Measurements from ENCODE around the gene PARD3. TPM values are rescaled to one million over a fixed set of nuclear protein-coding genes. Genes with fewer than 3 reads are reported as not detected.

The PARD3 gene
- total RNA-seq, 3 donors from 2014 or later (not counting 1 experiment from before 2014, with no cell fraction given): 0.14 to 0.49 (median 0.38) TPM

DNA sequence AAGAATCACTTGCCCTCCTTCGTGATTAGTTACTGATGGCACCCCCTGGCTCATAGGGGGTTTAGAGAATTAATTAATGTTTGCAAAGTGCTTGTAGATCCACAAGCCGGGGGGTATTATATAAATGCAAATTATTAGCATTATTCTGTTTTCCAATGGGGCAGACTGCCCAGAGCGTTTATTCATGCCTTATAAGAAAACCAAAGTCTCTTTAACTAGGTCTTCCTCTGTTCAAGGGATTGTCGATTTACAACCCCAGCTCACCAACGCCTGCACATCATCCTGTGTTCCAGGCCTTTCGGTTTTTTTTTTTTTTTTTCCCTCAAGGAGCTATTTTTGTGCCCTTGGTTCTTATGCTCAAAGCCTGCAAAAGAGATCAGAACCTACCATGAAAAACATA lies 630.7 kb downstream of the PARD3 start:
- no peaks in the 10 kb centered on the region for H3K36me3 Mint-ChIP-seq
- H3K9me3 Mint-ChIP-seq: no peaks in the 10 kb centered on the region
- Histone ChIP-seq H3K36me3 (ENCODE audit: control insufficient read depth, insufficient read depth, low read length) (no peaks in the 10 kb centered on the region), H3K4me3 (ENCODE audit: low read length) (no peak overlapping the region), H3K4me1 (ENCODE audit: control insufficient read depth, insufficient read depth, low read length) (no peaks in the 10 kb centered on the region), H3K27me3 (ENCODE audit: control insufficient read depth, insufficient read depth, low read length) (no peaks in the 10 kb centered on the region), H3K9me3 (ENCODE audit: control insufficient read depth, insufficient read depth, low read length) (no peaks in the 10 kb centered on the region), H3K27ac (ENCODE audit: low read length) (no peak overlapping the region)
- peaks cover 7 to 22% of the 10 kb centered on the region in 2 donors for H3K27me3 Mint-ChIP-seq (ENCODE audit: low read depth in 2 of 2)
- H3K4me3 Mint-ChIP-seq: no peak overlapping the region
- DNase-seq (no peak), ATAC-seq (no peak)
- H3K4me1 Mint-ChIP-seq: no peaks in the 10 kb centered on the region
- TF ChIP-seq, protein P1, sequence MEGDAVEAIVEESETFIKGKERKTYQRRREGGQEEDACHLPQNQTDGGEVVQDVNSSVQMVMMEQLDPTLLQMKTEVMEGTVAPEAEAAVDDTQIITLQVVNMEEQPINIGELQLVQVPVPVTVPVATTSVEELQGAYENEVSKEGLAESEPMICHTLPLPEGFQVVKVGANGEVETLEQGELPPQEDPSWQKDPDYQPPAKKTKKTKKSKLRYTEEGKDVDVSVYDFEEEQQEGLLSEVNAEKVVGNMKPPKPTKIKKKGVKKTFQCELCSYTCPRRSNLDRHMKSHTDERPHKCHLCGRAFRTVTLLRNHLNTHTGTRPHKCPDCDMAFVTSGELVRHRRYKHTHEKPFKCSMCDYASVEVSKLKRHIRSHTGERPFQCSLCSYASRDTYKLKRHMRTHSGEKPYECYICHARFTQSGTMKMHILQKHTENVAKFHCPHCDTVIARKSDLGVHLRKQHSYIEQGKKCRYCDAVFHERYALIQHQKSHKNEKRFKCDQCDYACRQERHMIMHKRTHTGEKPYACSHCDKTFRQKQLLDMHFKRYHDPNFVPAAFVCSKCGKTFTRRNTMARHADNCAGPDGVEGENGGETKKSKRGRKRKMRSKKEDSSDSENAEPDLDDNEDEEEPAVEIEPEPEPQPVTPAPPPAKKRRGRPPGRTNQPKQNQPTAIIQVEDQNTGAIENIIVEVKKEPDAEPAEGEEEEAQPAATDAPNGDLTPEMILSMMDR (IDR thresholded peaks at IDR 0.05): no peak
- intact Hi-C loops (cut with micrococcal nuclease): no loop called here
- H3K27ac Mint-ChIP-seq: no peak overlapping the region
- WGBS (ENCODE audit: insufficient coverage): 79% methylated on average over 5 of the region's 6 CpGs

DNA sequence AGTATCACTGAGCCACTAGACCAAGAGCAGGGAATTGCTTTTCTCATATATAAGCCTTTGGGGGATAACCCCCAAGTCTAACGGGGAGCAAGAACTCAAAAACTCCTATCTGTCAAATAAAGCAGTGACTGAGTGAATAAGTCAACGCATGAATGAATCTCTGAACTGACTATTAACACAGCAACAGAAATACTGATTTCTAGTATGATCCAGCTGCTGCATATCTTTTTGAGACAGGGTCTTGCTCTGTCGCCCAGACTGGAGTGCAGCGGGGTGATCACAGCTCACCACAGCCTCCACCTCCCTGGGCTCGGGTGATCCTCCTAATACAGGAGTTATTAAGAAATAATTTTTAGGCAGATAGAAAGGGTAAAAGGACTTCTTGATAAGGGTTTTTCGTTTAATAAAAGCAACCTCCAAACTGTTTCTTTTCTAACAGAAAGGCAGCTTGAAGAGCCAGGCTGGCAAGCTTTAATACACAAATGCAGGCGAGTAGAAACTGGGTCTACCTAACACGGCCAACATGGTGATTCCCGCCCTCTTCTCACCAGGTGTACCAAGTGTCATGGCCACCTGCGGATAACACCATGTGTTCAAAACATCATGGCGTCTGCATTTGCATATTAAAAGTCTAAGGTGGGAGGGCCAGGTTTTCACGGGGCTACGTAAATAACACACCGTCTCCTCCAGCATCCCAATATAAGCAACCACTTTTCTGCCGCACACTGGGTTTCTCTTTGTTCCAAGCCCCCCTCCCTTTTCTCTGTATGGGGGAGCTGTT lies 631.9 kb downstream of the PARD3 start:
- no peak for DNase-seq
- no peaks in the 10 kb centered on the region for H3K27me3 ChIP-seq (ENCODE audit: control insufficient read depth, insufficient read depth, low read length)
- no peak overlapping the region for H3K27ac Mint-ChIP-seq
- no peak overlapping the region for H3K4me3 ChIP-seq (ENCODE audit: low read length)
- H3K27ac ChIP-seq (ENCODE audit: low read length): no peak overlapping the region
- no peaks in the 10 kb centered on the region for H3K9me3 Mint-ChIP-seq
- no peaks in the 10 kb centered on the region for H3K4me1 ChIP-seq (ENCODE audit: control insufficient read depth, insufficient read depth, low read length)
- H3K27me3 Mint-ChIP-seq (ENCODE audit: low read depth in 2 of 2): peaks cover 7 to 34% of the 10 kb centered on the region in 2 donors
- H3K9me3 ChIP-seq (ENCODE audit: control insufficient read depth, insufficient read depth, low read length): no peaks in the 10 kb centered on the region
- TF ChIP-seq, protein P1 (IDR thresholded peaks at IDR 0.05): no peak
- WGBS (ENCODE audit: insufficient coverage): 97% methylated on average over 10 of the region's 15 CpGs
- intact Hi-C loops (cut with micrococcal nuclease): no loop called here
- H3K36me3 ChIP-seq (ENCODE audit: control insufficient read depth, insufficient read depth, low read length): no peaks in the 10 kb centered on the region
- no peaks in the 10 kb centered on the region for H3K4me1 Mint-ChIP-seq
- no peak for ATAC-seq
- no peaks in the 10 kb centered on the region for H3K36me3 Mint-ChIP-seq
- no peak overlapping the region for H3K4me3 Mint-ChIP-seq

DNA sequence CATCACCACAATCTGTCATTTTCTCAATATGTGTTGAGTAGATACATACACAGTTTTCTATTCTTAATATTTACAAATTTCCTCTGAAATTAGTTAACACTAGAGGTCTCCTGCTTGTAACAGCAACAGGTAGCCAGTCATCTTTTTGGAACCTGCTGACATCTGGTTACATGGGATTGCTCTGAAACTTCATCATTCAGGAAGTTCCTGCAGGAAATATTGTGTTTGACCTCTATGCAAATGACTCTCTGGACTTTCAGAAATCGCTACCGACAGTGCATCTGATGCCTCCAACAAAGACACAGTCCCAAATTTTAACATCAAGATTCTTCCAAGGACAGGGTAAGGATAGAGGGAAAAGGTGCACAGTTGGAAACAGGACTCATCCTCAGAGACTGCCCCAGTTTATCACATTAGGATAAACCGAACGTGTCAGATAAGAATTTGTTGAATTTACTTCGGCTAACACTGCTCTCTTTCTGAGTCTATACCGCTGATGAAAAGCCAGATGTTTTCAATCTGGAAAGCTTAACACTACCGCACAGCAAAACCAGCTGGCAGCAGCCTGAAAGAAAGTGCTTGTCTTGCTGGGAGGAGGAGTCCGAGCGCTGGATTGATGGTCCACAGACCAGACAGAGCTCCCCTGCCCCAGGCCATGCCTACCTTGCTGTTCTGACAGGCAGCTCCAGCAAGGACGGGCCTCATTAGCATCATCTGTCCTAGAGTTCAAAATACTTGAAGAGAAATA lies 633.4 kb downstream of the PARD3 start:
- H3K4me1 Mint-ChIP-seq: no peaks in the 10 kb centered on the region
- intact Hi-C loops (cut with micrococcal nuclease): no loop called here

More for the DNA sequence above, 633.4 kb downstream of the PARD3 start:
- H3K9me3 Mint-ChIP-seq: no peaks in the 10 kb centered on the region
- 93% methylated on average over 10 of the region's 10 CpGs for WGBS (ENCODE audit: insufficient coverage)
- TF ChIP-seq, protein P1 (IDR thresholded peaks at IDR 0.05): no peak
- no peaks in the 10 kb centered on the region for H3K36me3 ChIP-seq (ENCODE audit: control insufficient read depth, insufficient read depth, low read length)
- H3K27me3 Mint-ChIP-seq (ENCODE audit: low read depth in 2 of 2): peaks cover 9 to 40% of the 10 kb centered on the region in 2 donors
- DNase-seq: no peak
- no peak for ATAC-seq
- H3K27me3 ChIP-seq (ENCODE audit: control insufficient read depth, insufficient read depth, low read length): no peaks in the 10 kb centered on the region
- no peaks in the 10 kb centered on the region for H3K9me3 ChIP-seq (ENCODE audit: control insufficient read depth, insufficient read depth, low read length)
- no peak overlapping the region for H3K4me3 ChIP-seq (ENCODE audit: low read length)
- no peak overlapping the region for H3K27ac Mint-ChIP-seq
- H3K27ac ChIP-seq (ENCODE audit: low read length): no peak overlapping the region
- no peak overlapping the region for H3K4me3 Mint-ChIP-seq
- no peaks in the 10 kb centered on the region for H3K4me1 ChIP-seq (ENCODE audit: control insufficient read depth, insufficient read depth, low read length)
- no peaks in the 10 kb centered on the region for H3K36me3 Mint-ChIP-seq
